CD4-positive, alpha-beta T cell treated with Interleukin-17A for 4 hours (primary cell): ENCODE results near the gene ADAMTSL1.

Experiments used
- DNase-seq: peaks from one replicate; pipeline ENCODE4 v3.0.0-alpha.2; 2020; ENCODE audit warnings: mixed read lengths

Gene ADAMTSL1

DNA sequence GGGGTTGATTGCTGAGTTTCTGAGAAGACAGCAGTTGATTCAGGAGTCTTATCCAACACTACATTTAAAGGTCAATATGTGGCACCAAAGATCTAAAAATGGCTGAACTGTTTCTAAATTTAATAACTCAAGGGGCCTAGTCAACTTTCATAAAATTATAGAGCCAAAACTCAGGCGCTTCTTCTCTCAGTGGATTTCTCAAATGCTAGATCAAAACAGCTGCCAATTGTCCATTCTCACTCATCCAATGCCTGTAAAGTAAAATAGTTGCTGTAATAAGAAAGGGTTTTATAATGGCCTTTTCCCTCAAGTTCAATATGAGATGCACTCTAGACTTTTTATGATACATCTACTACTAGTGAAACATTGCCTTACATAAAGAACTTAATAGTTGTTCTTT, 26.5 kb downstream of the ADAMTSL1 start:
- no peak for DNase-seq

DNA sequence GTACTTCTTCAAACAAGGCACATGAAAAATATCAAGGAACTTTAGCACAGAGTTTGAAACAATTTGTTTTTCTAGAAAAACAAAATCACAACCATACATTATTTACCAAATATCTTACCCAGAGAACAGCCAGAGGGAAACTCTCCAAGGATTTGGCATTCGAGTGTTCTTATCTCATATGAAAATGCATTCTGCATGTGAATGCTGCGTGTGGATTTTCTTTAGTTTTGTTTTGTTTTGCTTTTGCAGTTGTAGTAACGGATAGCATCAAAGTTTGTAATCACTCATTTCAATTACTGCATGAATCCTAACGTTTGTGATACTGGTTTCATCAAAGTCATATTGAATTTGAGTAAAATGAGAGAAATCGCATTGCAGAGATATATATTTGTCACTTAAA, 28.0 kb downstream of the ADAMTSL1 start:
- no peak for DNase-seq

DNA sequence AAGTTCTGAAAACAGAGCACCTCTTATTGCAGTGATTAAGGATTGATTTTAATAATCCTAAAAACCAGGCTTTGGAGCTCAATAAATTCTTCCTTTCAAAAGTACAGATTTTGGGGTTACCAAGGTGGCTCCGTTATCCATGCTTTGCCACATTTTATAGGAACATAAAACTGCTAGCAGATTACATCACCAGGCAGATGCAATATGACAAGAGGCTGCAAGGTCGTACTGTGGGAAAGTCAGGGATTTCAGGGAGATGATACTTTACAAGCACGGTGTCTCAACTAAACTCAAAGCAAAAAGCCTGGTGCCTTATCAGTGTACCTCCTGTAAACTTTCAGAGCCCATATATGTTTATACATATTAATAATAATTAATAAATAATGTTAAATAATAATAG, 28.6 kb downstream of the ADAMTSL1 start:
- no peak for DNase-seq

DNA sequence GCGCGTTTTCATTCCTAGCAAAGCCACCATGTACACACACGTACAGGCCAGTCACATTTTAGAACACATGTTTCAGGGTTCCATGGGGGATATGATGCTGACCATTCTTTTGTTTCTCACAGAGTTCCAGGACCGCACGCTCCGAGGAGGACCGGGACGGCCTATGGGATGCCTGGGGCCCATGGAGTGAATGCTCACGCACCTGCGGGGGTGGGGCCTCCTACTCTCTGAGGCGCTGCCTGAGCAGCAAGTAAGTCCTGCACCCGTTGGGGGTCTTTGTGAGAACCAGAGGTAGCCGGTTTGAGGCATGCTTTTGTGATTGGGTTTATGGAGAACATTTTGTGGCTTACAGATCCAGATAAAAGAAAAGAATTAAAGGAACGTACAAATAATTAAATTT, 30.8 kb downstream of the ADAMTSL1 start:
- no peak for DNase-seq

DNA sequence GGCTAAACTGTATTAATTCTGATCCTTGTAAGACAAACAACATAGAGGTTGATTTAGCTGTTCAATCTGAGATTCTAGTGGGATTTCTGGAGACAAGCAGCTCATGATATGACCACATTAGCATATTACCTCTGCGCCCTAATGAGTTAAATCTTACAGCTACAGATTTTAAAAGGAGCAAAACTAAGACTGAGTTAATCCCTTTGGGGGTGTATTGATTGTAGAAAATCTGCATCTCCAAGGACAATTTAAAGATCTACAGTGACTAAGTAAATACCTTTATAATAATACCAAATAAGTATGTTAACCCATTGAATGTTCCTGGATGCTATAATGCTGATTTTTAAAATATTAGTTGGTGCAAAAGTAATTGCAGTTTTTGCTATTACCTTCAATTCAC, 33.2 kb downstream of the ADAMTSL1 start:
- DNase-seq = no peak

DNA sequence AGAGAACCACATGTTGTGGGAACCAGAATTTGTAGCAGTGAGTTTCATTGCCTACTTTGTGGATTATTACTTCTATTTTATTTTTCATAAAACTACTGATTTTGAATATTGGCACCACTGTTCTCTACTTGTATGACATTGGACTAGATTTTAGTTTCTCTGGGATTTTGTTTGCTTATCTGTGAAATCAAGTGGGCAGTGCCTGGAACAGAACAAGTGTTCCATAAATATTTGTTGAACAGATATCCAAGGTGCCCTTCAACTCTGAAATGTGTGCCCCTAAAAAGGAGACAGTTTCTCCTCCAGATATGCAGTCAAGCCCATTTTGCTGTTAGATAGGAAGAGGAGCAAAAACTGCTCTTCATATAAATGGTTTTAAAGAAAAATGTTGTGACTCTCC, 42.6 kb downstream of the ADAMTSL1 start:
- no peak for DNase-seq

DNA sequence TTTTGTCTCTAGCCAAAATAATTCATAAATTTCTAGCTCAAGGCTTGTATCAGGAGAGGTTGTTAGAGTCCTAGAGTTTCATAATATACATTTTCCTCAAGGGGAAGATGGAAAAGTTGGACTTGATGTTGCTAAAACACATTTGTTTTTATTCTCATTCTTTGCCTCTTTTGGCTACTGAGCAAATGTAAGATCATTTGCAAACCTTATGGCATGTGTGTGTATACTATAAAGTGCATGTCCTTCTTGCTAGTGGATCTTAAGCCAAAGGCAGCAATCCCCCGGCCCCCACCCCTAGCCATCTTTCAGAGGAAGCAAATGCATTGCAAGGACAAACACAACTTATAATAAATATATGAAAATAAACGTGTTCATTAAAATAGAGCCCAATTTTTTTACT, 43.0 kb downstream of the ADAMTSL1 start:
- no peak for DNase-seq

DNA sequence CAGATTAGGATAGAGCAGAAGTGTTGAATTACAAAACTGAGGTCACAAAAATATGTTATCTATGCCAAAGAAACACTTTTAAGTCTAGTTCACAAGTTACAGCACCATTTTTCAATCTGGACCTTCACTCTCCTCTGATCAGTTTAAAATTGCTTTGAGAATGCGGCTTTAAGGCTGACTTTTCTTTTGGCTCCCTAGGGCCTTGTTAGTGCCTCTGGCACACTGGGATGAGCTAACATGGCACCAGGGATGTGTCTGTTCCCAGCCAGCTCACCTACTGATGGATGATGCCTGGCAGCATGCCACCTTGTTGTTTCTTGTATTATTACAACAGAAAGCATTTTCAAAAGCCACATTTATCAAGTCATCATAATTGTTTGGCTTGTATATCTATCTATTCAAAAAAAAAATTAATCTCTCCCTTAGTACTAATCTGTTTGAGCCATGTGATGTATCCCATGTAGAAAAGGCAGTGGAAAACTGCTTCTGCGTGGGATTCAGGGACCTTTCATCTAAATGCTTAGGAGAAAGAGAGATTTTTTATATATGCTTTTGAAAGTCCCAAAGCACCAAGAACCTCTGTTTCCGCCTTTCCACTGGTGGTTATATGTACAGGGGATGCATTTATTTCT, 46.6 kb downstream of the ADAMTSL1 start:
- DNase-seq = no peak

DNA sequence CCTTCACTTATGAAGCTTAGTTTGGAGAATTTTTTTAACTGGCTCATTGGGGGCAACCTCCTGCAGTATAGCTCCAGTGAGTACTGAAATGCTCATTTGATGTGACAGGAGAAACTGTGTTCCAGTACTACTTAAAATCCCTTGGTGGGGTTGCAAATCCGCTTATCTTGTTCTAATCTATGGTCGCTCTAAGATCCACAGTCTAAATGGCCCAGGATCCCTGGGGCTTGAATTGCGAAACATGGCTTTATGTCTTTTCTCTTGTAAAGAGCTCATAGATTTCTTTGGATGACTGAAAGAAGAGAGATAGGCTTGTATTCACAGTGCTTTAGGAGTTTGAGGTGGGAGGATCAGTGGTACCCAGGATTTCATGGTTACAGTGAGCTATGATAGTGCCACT, 52.7 kb downstream of the ADAMTSL1 start:
- DNase-seq = no peak

DNA sequence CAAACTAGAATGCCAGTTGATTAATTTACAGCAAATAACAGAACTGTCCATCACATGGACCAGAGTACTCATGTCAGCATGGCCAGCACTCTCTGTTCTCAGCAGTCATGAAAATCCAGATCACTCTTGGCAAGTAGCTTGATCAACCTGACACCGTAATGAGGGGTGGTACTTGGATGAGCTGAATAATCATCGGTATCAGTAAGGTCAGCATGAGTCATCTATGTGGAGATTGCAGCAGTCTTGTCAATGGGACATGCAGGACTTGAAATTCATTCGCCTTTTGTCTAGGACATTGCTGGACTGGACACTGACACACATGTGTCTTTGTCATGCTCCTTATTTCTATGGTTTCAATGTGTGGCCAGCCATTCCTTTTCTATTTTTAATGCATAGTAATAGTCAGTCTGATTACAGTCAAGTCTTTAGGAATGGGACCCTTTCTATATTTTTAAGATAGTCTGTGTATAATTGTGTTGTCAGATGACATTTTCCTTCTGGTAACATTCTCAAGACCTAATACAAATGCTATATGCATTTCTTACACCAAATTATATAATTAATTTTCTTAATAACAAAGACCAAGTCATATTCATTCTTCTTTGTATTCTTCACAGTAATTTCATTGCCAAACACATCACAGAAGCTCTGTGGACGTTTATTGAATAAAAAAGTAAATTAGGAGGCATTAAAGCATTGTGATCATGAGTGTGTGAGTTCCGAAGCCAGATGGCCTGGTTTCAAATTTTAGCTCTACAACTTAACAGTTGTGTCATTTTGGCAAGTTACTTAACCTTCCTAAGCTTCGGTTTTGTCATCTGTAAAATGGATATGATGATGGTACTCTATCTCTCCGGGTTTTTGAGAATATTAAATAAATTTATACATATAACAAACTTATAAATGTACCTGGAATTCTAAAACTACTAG, 57.4 kb downstream of the ADAMTSL1 start:
- no peak for DNase-seq

DNA sequence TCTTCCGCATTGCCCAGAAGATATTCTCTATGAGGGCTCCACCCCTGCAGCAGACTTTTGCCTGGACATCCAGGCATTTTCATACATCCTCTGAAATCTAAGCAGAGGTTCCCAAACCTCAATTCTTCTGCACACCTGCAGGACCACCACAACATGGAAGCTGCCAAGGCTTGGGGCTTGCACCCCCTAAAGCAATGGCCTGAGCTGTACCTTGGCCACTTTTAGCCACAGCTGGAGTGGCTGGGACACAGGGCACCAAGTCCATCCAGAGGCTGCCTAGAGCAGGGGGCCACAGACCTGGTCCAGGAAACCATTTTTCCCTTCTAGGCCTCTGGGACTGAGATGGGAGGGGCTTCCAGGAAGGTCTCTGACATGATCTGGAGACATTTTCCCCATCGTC, 60.7 kb downstream of the ADAMTSL1 start:
- DNase-seq = no peak

DNA sequence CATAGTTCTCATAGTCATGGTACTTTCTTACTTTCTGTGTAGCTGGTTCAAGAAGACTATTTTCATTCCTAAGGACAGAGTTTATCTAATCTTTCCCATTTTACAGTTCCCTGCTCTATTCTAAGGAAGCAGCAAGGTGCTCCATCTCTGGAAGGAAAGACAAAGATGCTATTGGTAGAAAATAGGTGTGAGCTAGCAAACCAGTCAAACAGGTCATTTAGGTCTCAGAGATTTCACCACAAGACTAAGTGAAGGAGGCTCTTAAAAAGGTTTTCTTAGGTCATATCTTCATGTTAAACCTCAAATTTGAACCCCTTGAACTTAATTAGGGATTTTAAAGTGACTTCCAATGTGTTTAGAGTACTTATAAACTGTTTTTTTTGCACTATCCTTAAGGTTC, 62.6 kb downstream of the ADAMTSL1 start:
- no peak for DNase-seq

DNA sequence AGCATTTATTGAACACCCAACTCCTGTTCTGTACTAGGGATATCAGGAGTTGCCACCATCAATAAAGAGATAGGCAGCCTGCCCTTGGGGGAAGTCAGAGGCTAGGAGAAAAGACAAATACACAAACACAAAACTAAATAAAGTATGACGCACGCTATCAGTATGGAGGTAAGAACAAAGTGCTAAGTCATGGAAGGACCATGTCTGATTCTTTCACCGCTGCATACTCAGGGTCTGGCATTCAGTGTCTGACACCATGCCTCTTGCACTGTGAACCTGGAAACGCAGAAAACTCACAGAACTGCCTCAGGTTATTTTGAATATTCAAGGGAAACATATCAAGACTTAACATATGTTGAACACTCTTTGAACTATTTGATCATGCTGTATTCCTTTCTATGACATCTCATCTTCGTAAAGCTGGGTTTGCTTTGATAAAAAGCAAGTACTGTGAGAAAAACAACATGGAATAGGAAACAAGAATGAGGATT, 65.3 kb downstream of the ADAMTSL1 start:
- DNase-seq = no peak

DNA sequence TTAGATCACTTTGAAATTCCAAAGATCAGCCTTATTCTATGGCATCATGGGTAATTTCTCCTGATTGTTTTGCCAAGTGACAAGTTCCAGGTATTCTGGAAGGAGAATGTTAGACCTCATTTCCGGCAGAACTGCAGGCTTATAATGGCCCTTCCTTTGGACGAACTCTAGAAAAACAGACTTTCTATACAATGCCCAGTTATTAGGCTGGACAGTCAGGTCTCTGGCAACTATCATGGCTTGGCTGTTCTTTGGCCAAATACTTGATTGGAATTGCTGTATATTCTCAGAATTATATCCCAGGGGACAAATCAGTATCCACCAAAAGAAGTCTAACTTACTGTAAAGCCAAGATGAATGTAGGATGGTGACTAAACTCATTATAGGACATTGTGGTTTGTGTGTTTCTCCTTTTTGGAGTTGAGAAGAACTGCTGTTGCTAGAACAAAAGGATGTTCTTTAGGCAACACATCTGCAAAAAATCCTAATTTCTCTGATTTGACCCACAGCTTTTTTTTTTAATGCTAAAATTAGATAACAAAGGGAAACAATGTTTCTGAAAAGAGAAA, 69.0 kb downstream of the ADAMTSL1 start:
- no peak for DNase-seq

DNA sequence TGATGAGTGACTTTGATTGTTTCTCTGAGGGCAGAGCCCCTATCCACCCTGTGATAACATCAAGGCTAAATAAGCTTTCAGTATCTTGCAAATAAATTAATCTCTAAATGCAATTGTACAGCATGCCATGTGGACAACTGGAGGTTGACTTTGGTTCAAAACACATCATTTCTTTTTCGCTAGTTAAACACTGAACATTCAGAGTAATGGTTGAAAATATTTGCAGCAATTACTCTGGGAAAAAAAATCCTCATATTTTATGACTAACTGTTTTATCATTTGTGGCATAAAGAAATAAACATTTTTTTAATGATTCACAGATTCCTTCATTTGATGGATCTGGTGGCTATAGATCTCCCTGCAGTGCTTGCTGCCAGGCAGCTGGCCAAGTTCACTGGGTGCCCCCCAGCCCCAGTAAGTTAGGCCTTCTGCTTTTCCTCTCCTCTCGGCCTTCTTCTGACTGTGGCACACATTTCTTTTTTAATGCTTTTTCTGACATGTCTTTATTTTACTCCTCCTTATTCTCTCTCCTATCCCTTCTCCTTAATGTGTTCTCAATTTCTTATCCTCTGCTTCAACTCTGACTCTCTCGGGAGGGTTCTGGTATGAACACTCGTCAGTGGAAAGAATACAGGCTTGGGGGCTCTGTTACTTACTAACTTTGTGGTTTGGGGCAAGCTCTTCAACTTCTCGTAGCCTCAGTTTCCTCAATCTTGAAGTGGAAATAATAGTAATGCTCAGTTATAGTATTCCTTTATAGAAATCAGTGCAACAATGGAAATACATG, 69.6 kb downstream of the ADAMTSL1 start:
- no peak for DNase-seq

DNA sequence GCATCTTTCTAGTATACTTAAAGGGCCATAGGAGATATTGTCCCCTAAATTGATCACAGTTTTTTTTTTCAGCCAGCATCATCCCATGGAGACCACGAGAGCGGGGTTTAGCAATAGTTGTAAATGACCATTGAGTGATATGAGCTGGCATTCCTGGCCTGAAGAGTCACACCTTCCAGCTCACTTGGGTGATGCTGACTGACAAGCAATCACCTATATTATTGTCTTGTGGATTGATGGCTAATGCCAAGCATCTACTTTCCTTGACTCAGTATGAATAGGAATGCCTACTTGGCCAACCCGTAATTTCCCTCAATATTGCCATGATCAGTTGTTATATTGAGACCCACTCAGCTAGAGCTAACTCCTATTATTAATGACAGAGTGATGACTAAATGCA, 70.5 kb downstream of the ADAMTSL1 start:
- DNase-seq = no peak

DNA sequence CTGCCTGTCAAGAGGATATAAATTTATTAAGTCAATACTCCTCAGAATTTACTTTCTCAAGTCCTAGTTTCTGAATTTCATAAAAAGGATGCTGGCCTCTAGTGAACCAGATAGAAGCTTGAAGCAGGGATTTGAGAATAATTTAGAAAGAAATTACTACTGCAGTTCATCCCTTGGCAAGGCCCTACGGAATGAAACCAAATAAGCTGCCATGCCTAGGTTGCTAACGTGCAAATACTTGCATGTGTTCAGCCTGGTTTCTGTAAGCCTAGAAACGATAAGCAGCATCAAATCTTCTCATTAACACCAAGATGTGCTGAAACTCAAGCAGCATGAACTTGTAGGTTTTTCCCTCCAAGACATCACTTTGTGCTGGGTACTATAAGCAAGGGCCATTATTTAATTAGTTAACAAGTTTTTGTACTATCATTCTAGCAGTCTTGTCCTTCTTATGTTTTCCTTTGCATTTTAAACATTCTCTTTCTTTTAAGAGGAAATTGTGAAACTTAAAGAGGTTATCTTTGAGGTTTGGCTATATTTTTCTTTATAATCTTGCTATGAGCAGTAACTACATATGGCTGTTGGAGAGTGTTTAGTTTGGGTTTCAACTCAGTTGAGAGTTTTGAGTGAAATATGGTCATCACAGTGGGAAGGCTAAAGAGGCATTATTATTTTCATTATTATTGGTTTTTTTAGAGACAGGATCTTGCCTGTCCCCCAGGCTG, 71.8 kb downstream of the ADAMTSL1 start:
- DNase-seq = no peak

DNA sequence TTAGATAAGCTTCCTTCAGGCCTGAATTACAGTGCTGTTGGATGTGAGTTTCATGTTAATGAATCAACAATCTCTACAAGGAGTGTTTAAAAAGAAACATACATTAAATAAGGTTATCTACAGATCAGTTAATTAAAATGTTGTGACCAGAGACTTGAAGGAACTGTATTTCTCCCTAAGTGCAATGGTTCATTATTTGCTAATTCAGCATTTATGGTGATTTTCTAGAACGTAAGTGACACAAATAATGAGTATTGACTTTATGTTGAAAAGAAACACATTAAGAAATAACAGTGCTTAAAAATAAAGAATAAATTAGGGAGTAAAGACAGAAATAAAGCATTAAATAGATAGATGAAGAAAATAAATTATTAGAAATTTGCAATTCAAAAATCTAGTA, 74.5 kb downstream of the ADAMTSL1 start:
- DNase-seq = no peak

DNA sequence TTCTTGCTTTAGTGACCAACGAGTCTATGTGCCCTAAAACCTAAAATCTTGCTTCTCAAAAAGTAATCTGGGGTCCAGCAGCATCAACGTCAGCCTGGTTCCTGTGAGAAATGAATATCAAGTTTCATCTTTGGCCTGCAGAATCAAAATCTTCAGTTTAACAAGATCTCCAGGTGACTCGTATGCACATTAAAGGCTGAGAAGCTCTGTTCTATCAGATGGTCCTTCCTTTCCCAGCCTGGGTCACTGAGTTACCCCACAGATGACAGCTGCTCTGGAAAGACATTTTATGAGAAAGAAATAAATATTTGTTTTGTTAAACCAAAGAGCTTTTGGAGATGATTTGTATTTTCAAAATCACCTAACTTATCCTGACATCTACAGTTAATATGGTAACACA, 75.8 kb downstream of the ADAMTSL1 start:
- DNase-seq = no peak

DNA sequence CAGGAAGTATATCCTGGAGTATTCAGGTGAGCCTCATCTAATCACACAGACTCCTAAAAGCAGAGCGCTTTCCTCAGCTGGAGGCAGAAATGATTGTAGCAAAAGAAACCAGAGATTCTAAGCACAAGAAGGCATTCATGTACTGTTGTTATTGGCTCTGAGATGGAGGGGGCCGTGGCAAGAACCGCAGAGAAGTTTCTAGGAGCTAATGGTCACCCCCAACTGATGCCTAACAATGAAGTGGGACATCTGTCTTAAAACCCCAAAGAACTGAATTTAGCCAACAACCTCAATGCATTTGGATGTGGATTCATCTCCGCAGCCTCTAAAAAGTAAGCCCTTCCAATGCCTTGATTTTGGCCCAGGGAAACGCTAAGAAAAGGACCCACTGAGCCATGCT, 76.3 kb downstream of the ADAMTSL1 start:
- DNase-seq = no peak

DNA sequence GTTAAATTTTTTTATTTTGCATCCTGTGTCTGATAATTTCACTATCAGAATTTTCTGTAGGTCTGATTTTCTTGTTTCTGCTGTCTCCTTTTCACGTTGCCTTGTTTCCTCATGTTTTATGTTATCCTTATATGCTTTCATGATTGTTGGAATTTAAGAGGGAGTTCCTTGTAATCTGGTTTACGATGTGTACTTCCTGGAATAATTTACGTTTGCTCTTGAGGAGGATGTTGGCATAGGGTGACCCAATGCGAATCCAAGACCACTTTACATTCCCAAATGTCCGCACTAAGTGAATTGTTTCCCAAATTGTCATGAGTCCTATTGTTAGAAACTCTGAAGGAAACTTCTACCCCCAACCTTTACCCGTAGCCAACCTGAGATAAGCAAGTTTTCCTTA, 80.3 kb downstream of the ADAMTSL1 start:
- DNase-seq = no peak

DNA sequence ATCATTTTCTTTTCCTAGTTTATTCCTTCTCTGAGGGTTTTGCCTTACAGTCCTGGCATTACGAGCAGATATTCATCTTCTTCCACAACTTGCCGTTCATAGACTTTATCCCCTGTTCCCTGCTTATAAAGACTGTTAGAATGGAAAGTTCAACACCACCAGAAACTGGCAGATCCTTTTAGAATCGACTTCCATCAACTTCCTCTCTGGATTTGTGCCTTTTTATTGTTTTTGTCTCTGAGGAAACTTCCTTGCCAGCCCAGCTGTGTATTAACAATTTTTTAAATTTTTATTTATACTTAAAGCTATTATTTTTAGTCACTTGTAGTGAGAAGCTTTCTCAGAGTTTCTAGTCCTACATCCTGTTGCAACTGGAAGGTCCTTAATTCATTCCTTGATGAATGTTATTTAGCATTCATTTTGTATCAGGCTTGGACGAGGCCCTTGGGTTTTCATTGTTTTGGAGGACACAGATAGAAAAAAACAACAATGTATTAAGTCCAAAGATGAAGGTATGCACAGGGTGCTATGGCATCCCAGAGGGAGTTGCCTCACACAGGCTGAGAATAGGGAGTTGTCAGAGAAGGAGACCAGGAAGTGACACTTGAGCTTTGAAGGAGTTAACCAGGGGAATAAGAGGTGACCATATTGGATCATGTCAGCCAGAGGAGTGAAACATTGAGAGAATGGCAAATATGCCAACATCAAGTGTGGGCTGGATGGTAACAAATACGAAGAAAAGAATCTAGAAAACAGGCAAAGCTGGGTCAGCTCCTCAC, 81.3 kb downstream of the ADAMTSL1 start:
- DNase-seq = no peak
